ENCODE results near the gene BSN.
"Not testable (repeated sequence)": the region's sequence is repeated elsewhere in the genome, so short reads cannot be mapped to it uniquely, and the experiment has no call there.

DNA sequence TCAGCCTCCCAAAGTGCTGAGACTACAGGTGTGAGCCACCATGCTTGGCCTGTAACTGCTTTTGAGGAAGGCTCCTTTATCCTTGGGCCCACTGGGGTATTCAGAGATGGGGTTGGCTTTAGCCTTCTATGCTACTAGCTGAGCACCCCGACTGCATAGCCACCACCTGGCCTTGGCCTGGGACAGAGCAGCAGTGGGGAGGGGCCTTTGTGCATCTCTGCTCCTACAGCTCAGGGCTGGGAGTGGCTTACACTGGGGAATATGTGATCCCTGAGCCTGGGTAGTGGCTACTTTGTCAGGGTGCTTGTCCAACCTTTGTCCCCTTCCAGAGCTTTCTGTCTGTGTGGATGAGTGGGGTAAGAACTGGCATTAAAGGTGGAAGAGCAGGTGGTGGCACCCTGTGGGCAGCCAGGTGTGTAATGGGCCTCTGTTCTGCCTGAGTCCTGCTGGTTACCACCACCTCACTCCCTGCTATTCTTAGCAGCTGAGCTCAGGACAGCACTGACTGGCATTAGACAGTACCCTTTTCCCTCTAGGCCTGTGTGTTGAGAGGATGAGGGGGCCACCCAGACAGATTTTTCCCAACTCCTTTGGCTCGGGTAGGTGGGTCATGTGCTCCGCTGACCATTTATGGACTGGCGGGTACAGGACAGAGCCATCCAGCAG lies 141.2 kb downstream of the BSN start:
- TF ChIP-seq, protein P1, sequence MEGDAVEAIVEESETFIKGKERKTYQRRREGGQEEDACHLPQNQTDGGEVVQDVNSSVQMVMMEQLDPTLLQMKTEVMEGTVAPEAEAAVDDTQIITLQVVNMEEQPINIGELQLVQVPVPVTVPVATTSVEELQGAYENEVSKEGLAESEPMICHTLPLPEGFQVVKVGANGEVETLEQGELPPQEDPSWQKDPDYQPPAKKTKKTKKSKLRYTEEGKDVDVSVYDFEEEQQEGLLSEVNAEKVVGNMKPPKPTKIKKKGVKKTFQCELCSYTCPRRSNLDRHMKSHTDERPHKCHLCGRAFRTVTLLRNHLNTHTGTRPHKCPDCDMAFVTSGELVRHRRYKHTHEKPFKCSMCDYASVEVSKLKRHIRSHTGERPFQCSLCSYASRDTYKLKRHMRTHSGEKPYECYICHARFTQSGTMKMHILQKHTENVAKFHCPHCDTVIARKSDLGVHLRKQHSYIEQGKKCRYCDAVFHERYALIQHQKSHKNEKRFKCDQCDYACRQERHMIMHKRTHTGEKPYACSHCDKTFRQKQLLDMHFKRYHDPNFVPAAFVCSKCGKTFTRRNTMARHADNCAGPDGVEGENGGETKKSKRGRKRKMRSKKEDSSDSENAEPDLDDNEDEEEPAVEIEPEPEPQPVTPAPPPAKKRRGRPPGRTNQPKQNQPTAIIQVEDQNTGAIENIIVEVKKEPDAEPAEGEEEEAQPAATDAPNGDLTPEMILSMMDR (IDR thresholded peaks at IDR 0.05), result not testable (repeated sequence)
- TF ChIP-seq POLR2A, POLR2AphosphoS5 (IDR thresholded peaks at IDR 0.05): not testable (repeated sequence)
